Measurements from ENCODE around the gene PMPCA.

PMPCA gene

GRCh38 chr9:136436055-136436634, 25.7 kb downstream of the PMPCA start:
- DNase-seq (ENCODE audit: low spot score): no peak

- DNase-seq (ENCODE audit: low spot score): no peak
Observed at GRCh38 chr9:136437430-136437829, 27.0 kb downstream of the PMPCA start.

GRCh38 chr9:136437839-136438547, 27.5 kb downstream of the PMPCA start:
- no peak for DNase-seq (ENCODE audit: low spot score)

GRCh38 chr9:136438548-136439480, 28.4 kb downstream of the PMPCA start:
- peak; percentile 12 for DNase-seq (ENCODE audit: low spot score)

GRCh38 chr9:136439481-136440408, 29.3 kb downstream of the PMPCA start, which contains the start of gene INPP5E:
INPP5E (minus strand) TSS chr9:136439845; CDS start chr9:136439419, 426 bp downstream.
- DNase-seq (ENCODE audit: low spot score): peak; percentile 79

GRCh38 chr9:136441191-136441680, 30.8 kb downstream of the PMPCA start:
- DNase-seq (ENCODE audit: low spot score): no peak

- no peak for DNase-seq (ENCODE audit: low spot score)
Observed at GRCh38 chr9:136441681-136442245, 31.3 kb downstream of the PMPCA start.

GRCh38 chr9:136442265-136442664, 31.8 kb downstream of the PMPCA start:
- DNase-seq (ENCODE audit: low spot score): no peak

GRCh38 chr9:136443087-136443486, 32.6 kb downstream of the PMPCA start:
- DNase-seq (ENCODE audit: low spot score): no peak

GRCh38 chr9:136443687-136444086, 33.2 kb downstream of the PMPCA start:
- no peak for DNase-seq (ENCODE audit: low spot score)

- DNase-seq (ENCODE audit: low spot score): no peak
Observed at GRCh38 chr9:136444102-136444501, 33.6 kb downstream of the PMPCA start.

GRCh38 chr9:136445799-136446198, 35.3 kb downstream of the PMPCA start:
- no peak for DNase-seq (ENCODE audit: low spot score)

- DNase-seq (ENCODE audit: low spot score): no peak
Observed at GRCh38 chr9:136447173-136447778, 36.8 kb downstream of the PMPCA start.

GRCh38 chr9:136448655-136449054, 38.2 kb downstream of the PMPCA start:
- DNase-seq (ENCODE audit: low spot score): no peak

GRCh38 chr9:136451221-136451877, 40.9 kb downstream of the PMPCA start:
- no peak for DNase-seq (ENCODE audit: low spot score)

- no peak for DNase-seq (ENCODE audit: low spot score)
Observed at GRCh38 chr9:136453326-136453725, 42.9 kb downstream of the PMPCA start.

GRCh38 chr9:136454026-136454796, 43.8 kb downstream of the PMPCA start:
- DNase-seq (ENCODE audit: low spot score): no peak

- DNase-seq (ENCODE audit: low spot score): no peak
Observed at GRCh38 chr9:136455043-136456002, 44.9 kb downstream of the PMPCA start.

Data from hematopoietic multipotent progenitor cell treated with erythropoietin and hydrocortisone succinate and interleukin-3 and kit ligand, for 15 days (in vitro differentiated cells).